ENCODE data around the gene CHD2.

The CHD2 gene

GRCh38 chr15:92942706-92943105, 42.6 kb downstream of the CHD2 start:
- no peak overlapping the region for H3K4me3 ChIP-seq (ENCODE audit: insufficient read depth, low read depth, low read length)
- H3K9me3 ChIP-seq (ENCODE audit: control insufficient read depth, low read length) = no peaks in the 10 kb centered on the region
- H3K27me3 ChIP-seq (ENCODE audit: control insufficient read depth, insufficient read depth, low read length, poor library complexity, severe bottlenecking) = no peaks in the 10 kb centered on the region
- no peaks in the 10 kb centered on the region for H3K4me1 ChIP-seq (ENCODE audit: control insufficient read depth, insufficient read depth, low read length)
- 96% methylated on average over 3 of the region's 3 CpGs for WGBS, 2 experiments
- no peak overlapping the region for H3K27ac ChIP-seq (ENCODE audit: insufficient read depth, low read depth, low read length, poor library complexity, severe bottlenecking)
- H3K36me3 ChIP-seq (ENCODE audit: control insufficient read depth, insufficient read depth, low read length) = peaks cover 89% of the 10 kb centered on the region

DNA sequence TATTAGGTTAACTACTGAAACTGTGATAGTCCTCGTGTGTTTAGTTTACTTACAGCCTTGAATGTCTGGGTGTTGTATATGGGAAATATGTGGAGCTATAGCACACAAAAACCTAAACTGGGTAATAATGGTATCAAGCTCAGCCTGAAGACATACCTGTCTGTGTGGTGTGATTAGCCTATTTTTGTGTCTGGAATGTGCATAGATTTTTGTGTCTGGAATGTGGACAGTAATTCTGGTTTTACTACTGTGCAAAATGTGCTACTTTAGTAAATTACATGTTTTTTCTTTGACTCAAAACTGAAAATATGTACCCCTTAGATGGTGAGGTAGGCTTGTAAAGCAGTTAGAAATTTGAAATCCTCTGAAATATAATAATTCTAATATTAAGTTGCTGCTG, 43.5 kb downstream of the CHD2 start:
- no peaks in the 10 kb centered on the region for H3K27me3 ChIP-seq (ENCODE audit: control insufficient read depth, insufficient read depth, low read length, poor library complexity, severe bottlenecking)
- H3K4me3 ChIP-seq (ENCODE audit: insufficient read depth, low read depth, low read length) = no peak overlapping the region
- H3K36me3 ChIP-seq (ENCODE audit: control insufficient read depth, insufficient read depth, low read length) = peaks cover 89% of the 10 kb centered on the region
- H3K4me1 ChIP-seq (ENCODE audit: control insufficient read depth, insufficient read depth, low read length) = no peaks in the 10 kb centered on the region
- H3K9me3 ChIP-seq (ENCODE audit: control insufficient read depth, low read length) = no peaks in the 10 kb centered on the region
- 96% methylated on average over 1 of the region's 1 CpG for WGBS, 2 experiments
- no peak overlapping the region for H3K27ac ChIP-seq (ENCODE audit: insufficient read depth, low read depth, low read length, poor library complexity, severe bottlenecking)

- Histone ChIP-seq H3K4me1 (ENCODE audit: control insufficient read depth, insufficient read depth, low read length) (no peaks in the 10 kb centered on the region), H3K27ac (ENCODE audit: insufficient read depth, low read depth, low read length, poor library complexity, severe bottlenecking) (no peak overlapping the region), H3K4me3 (ENCODE audit: insufficient read depth, low read depth, low read length) (no peak overlapping the region), H3K9me3 (ENCODE audit: control insufficient read depth, low read length) (no peaks in the 10 kb centered on the region), H3K27me3 (ENCODE audit: control insufficient read depth, insufficient read depth, low read length, poor library complexity, severe bottlenecking) (no peaks in the 10 kb centered on the region), H3K36me3 (ENCODE audit: control insufficient read depth, insufficient read depth, low read length) (peaks cover 91% of the 10 kb centered on the region)
- WGBS, 2 experiments = 95 to 96% methylated on average over 8 of the region's 8 CpGs
Measured at GRCh38 chr15:92944946-92945521, 44.9 kb downstream of the CHD2 start.

GRCh38 chr15:92947071-92947730, 47.1 kb downstream of the CHD2 start:
- H3K9me3 ChIP-seq (ENCODE audit: control insufficient read depth, low read length) = no peaks in the 10 kb centered on the region
- H3K4me1 ChIP-seq (ENCODE audit: control insufficient read depth, insufficient read depth, low read length) = no peaks in the 10 kb centered on the region
- H3K27me3 ChIP-seq (ENCODE audit: control insufficient read depth, insufficient read depth, low read length, poor library complexity, severe bottlenecking) = no peaks in the 10 kb centered on the region
- no peak overlapping the region for H3K4me3 ChIP-seq (ENCODE audit: insufficient read depth, low read depth, low read length)
- H3K27ac ChIP-seq (ENCODE audit: insufficient read depth, low read depth, low read length, poor library complexity, severe bottlenecking) = no peak overlapping the region
- WGBS, 2 experiments = 95 to 98% methylated on average over 5 of the region's 5 CpGs
- H3K36me3 ChIP-seq (ENCODE audit: control insufficient read depth, insufficient read depth, low read length) = peaks cover 96% of the 10 kb centered on the region

DNA sequence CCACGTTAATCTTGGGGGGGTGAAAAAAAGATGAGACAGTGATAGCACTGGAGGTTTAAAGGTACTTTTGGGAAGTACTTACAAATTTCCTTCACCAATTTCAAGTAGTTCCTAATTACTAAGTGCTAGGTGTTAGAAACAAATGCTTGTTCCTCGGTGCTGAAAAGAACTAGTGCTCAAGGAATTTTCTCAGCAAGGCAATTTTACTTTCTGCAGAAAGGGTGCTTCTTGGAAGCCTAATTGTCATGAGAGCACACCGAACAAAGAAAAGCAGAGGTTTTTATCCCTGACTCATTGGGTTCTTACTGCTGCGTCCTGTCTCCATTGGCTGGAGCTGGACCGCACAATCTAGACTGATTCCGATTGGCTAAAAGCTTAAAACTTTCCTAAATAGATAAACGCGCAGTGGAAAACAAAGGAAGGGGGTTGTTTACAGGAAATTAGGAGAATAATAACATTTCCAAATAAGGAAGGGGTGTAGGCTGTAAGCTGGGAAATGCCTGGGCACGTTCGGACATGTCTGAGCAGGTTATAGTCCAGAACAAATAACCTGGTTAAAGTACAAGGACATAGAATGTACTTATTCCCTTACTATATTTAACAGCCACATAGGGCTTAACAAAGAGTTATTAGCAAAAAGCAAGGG, 49.6 kb downstream of the CHD2 start:
- no peak overlapping the region for H3K27ac ChIP-seq (ENCODE audit: insufficient read depth, low read depth, low read length, poor library complexity, severe bottlenecking)
- H3K36me3 ChIP-seq (ENCODE audit: control insufficient read depth, insufficient read depth, low read length) = peaks cover 75% of the 10 kb centered on the region
- no peak overlapping the region for H3K4me3 ChIP-seq (ENCODE audit: insufficient read depth, low read depth, low read length)
- H3K4me1 ChIP-seq (ENCODE audit: control insufficient read depth, insufficient read depth, low read length) = no peaks in the 10 kb centered on the region
- WGBS, 2 experiments = 94 to 99% methylated on average over 10 of the region's 10 CpGs
- H3K27me3 ChIP-seq (ENCODE audit: control insufficient read depth, insufficient read depth, low read length, poor library complexity, severe bottlenecking) = no peaks in the 10 kb centered on the region
- no peaks in the 10 kb centered on the region for H3K9me3 ChIP-seq (ENCODE audit: control insufficient read depth, low read length)

GRCh38 chr15:92951800-92952457, 51.8 kb downstream of the CHD2 start:
- Histone ChIP-seq H3K27ac (ENCODE audit: insufficient read depth, low read depth, low read length, poor library complexity, severe bottlenecking) (no peak overlapping the region), H3K36me3 (ENCODE audit: control insufficient read depth, insufficient read depth, low read length) (peaks cover 72% of the 10 kb centered on the region), H3K27me3 (ENCODE audit: control insufficient read depth, insufficient read depth, low read length, poor library complexity, severe bottlenecking) (no peaks in the 10 kb centered on the region), H3K9me3 (ENCODE audit: control insufficient read depth, low read length) (no peaks in the 10 kb centered on the region), H3K4me1 (ENCODE audit: control insufficient read depth, insufficient read depth, low read length) (no peaks in the 10 kb centered on the region), H3K4me3 (ENCODE audit: insufficient read depth, low read depth, low read length) (no peak overlapping the region)
- 100% methylated on average over 1 of the region's 2 CpGs for WGBS, 2 experiments

DNA sequence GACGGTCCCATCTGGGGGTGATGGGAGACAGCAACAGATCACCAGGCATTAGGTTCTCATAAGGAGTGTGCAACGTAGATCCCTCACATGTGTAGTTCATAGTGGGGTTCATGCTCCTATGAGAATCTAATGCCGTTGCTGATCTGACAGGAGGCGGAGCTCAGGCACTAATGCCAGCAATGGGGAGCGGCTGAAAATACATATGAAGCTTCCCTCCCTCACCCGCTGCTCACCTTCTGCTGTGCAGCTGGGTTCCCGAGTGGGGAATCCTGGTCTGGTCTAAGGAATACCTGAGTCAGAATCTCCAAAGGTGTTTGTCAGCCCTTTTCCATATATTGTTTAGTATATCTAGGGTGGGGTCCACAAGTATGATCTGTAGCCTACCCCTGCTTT, 52.3 kb downstream of the CHD2 start:
- Histone ChIP-seq H3K4me3 (ENCODE audit: insufficient read depth, low read depth, low read length) (no peak overlapping the region), H3K9me3 (ENCODE audit: control insufficient read depth, low read length) (no peaks in the 10 kb centered on the region), H3K27me3 (ENCODE audit: control insufficient read depth, insufficient read depth, low read length, poor library complexity, severe bottlenecking) (no peaks in the 10 kb centered on the region), H3K27ac (ENCODE audit: insufficient read depth, low read depth, low read length, poor library complexity, severe bottlenecking) (no peak overlapping the region), H3K36me3 (ENCODE audit: control insufficient read depth, insufficient read depth, low read length) (peaks cover 70% of the 10 kb centered on the region), H3K4me1 (ENCODE audit: control insufficient read depth, insufficient read depth, low read length) (no peaks in the 10 kb centered on the region)
- 96% methylated on average over 7 of the region's 7 CpGs for WGBS, 2 experiments

DNA sequence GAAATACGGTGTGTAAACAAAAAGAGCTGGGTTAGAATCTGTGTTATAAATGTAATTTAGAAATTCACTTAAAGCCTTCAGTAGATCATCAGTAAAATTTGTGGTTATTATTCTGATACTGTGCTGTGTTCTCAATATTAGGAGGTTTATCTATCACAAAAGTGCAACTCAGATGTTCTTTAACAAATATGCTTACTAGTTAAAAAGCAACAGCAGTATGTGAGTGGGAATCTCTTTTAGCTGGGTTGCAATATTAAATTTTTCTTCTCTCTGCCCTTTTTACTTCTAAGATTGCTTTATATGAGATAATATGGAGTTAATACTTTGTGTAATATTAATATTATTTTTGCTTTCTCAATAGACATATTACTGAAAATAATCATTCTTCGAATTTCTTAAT, 53.4 kb downstream of the CHD2 start:
- no peaks in the 10 kb centered on the region for H3K9me3 ChIP-seq (ENCODE audit: control insufficient read depth, low read length)
- no peaks in the 10 kb centered on the region for H3K27me3 ChIP-seq (ENCODE audit: control insufficient read depth, insufficient read depth, low read length, poor library complexity, severe bottlenecking)
- no peak overlapping the region for H3K27ac ChIP-seq (ENCODE audit: insufficient read depth, low read depth, low read length, poor library complexity, severe bottlenecking)
- no peaks in the 10 kb centered on the region for H3K4me1 ChIP-seq (ENCODE audit: control insufficient read depth, insufficient read depth, low read length)
- 94 to 100% methylated on average over 1 of the region's 2 CpGs for WGBS, 2 experiments
- H3K4me3 ChIP-seq (ENCODE audit: insufficient read depth, low read depth, low read length) = no peak overlapping the region
- H3K36me3 ChIP-seq (ENCODE audit: control insufficient read depth, insufficient read depth, low read length) = peaks cover 68% of the 10 kb centered on the region

DNA sequence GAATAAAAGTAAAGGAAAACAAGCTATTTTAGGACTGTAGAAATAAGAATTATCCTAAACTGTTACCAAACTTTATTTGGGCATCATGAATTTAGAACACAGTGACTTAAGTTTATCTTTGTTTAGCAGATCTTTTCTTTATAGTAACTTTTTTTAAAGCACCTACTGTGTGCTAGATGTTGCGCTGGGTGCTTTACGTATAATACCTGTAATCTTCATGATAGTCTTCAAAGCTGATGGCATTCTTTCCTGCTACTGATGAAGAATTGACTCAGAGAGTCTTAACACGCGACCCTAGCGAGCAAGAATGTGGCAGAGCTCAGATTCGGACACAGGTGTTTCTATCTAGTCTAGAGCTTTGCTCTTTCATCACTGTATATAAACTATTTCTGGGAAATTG, 53.9 kb downstream of the CHD2 start:
- no peak overlapping the region for H3K27ac ChIP-seq (ENCODE audit: insufficient read depth, low read depth, low read length, poor library complexity, severe bottlenecking)
- WGBS, 2 experiments = 96 to 100% methylated on average over 6 of the region's 6 CpGs
- H3K4me1 ChIP-seq (ENCODE audit: control insufficient read depth, insufficient read depth, low read length) = no peaks in the 10 kb centered on the region
- H3K36me3 ChIP-seq (ENCODE audit: control insufficient read depth, insufficient read depth, low read length) = peaks cover 64% of the 10 kb centered on the region
- no peaks in the 10 kb centered on the region for H3K27me3 ChIP-seq (ENCODE audit: control insufficient read depth, insufficient read depth, low read length, poor library complexity, severe bottlenecking)
- no peak overlapping the region for H3K4me3 ChIP-seq (ENCODE audit: insufficient read depth, low read depth, low read length)
- no peaks in the 10 kb centered on the region for H3K9me3 ChIP-seq (ENCODE audit: control insufficient read depth, low read length)

DNA sequence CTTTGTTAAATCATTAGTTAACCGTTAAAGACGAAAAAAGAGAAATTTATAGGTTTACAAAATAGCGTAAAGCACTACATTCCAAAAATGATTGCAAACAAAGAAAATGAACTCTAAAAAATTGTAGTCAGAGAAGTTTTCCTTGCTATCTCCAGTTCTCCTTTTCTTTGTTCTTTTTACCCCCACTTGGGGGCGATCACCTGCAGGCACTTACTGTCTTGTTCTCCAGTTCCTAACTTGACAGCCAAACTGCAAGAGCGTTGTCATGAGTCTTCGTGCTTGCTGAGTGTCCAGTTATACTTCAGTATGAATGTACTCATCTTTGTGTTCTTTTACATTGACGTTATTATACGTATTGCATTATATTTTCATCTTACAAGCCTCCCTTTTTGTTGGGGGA, 54.5 kb downstream of the CHD2 start:
- H3K36me3 ChIP-seq (ENCODE audit: control insufficient read depth, insufficient read depth, low read length) = peaks cover 64% of the 10 kb centered on the region

More for the DNA sequence above, 54.5 kb downstream of the CHD2 start:
- Histone ChIP-seq H3K9me3 (ENCODE audit: control insufficient read depth, low read length) (no peaks in the 10 kb centered on the region), H3K4me1 (ENCODE audit: control insufficient read depth, insufficient read depth, low read length) (no peaks in the 10 kb centered on the region), H3K4me3 (ENCODE audit: insufficient read depth, low read depth, low read length) (no peak overlapping the region), H3K27me3 (ENCODE audit: control insufficient read depth, insufficient read depth, low read length, poor library complexity, severe bottlenecking) (no peaks in the 10 kb centered on the region), H3K27ac (ENCODE audit: insufficient read depth, low read depth, low read length, poor library complexity, severe bottlenecking) (no peak overlapping the region)
- 92 to 95% methylated on average over 5 to 8 of the region's 8 CpGs for WGBS, 2 experiments

All from ectodermal cell (in vitro differentiated cells).